GM18502 (cell line): Measurements from ENCODE around the gene NCR1.
"Not testable (repeated sequence)": the region's sequence is repeated elsewhere in the genome, so short reads cannot be mapped to it uniquely, and the experiment has no call there.

Experiments used
- ATAC-seq: cut with Tn5 transposase; IDR thresholded peaks from one replicate; pipeline ENCODE4 v1.9.1; 2021; ENCODE audit warnings: mild to moderate bottlenecking; ENCODE audit not compliant: unreplicated experiment, poor library complexity

NCR1 gene

GRCh38 chr19:54905421-54905802, 536 bp upstream of the NCR1 start:
- no peak for ATAC-seq

GRCh38 chr19:54906819-54907218, 871 bp downstream of the NCR1 start:
- ATAC-seq, result no peak

GRCh38 chr19:54907899-54908298, 2.0 kb downstream of the NCR1 start:
- ATAC-seq, result not testable (repeated sequence)

GRCh38 chr19:54916822-54917221, 10.9 kb downstream of the NCR1 start:
- no peak for ATAC-seq

GRCh38 chr19:54918499-54918898, 12.6 kb downstream of the NCR1 start:
- ATAC-seq, result no peak

GRCh38 chr19:54919646-54920563, 14.0 kb downstream of the NCR1 start:
- ATAC-seq, result not testable (repeated sequence)

GRCh38 chr19:54921082-54921481, 15.1 kb downstream of the NCR1 start:
- ATAC-seq, result no peak

GRCh38 chr19:54923276-54923675, 17.3 kb downstream of the NCR1 start:
- no peak for ATAC-seq

GRCh38 chr19:54928299-54928698, 22.4 kb downstream of the NCR1 start:
- no peak for ATAC-seq

- ATAC-seq, result peak; percentile 62
Measured at GRCh38 chr19:54937926-54938325, 32.0 kb downstream of the NCR1 start.

GRCh38 chr19:54938906-54939305, 33.0 kb downstream of the NCR1 start:
- no peak for ATAC-seq

- not testable (repeated sequence) for ATAC-seq
Measured at GRCh38 chr19:54939538-54939937, 33.6 kb downstream of the NCR1 start.

GRCh38 chr19:54943772-54944361, 37.9 kb downstream of the NCR1 start:
- not testable (repeated sequence) for ATAC-seq

GRCh38 chr19:54947381-54947780, 41.4 kb downstream of the NCR1 start, which contains the start of gene NLRP7:
TSS of gene NLRP7 (minus strand) at chr19:54947530.
- no peak for ATAC-seq

GRCh38 chr19:54949412-54949811, 43.5 kb downstream of the NCR1 start:
- ATAC-seq, result no peak

- ATAC-seq, result not testable (repeated sequence)
Measured at GRCh38 chr19:54950580-54950979, 44.6 kb downstream of the NCR1 start.

GRCh38 chr19:54952591-54953344, 46.8 kb downstream of the NCR1 start:
- no peak for ATAC-seq

- ATAC-seq, result not testable (repeated sequence)
Measured at GRCh38 chr19:54953345-54953713, 47.4 kb downstream of the NCR1 start.

- ATAC-seq, result no peak
Measured at GRCh38 chr19:54955376-54955775, 49.4 kb downstream of the NCR1 start.

- peak; percentile 54 for ATAC-seq
Measured at GRCh38 chr19:54959840-54960239, 53.9 kb downstream of the NCR1 start.
